Activated CD4-positive, alpha-beta T cell treated with anti-CD3 and anti-CD28 coated beads for 4 hours (primary cell): ENCODE results near the gene EIF1AD.
"Not testable (repeated sequence)": the region's sequence is repeated elsewhere in the genome, so short reads cannot be mapped to it uniquely, and the experiment has no call there.

Experiments used
- DNase-seq, 2 donors: peaks; one replicate each; pipeline ENCODE4 v3.0.0-alpha.2; 2020

The EIF1AD gene

DNA sequence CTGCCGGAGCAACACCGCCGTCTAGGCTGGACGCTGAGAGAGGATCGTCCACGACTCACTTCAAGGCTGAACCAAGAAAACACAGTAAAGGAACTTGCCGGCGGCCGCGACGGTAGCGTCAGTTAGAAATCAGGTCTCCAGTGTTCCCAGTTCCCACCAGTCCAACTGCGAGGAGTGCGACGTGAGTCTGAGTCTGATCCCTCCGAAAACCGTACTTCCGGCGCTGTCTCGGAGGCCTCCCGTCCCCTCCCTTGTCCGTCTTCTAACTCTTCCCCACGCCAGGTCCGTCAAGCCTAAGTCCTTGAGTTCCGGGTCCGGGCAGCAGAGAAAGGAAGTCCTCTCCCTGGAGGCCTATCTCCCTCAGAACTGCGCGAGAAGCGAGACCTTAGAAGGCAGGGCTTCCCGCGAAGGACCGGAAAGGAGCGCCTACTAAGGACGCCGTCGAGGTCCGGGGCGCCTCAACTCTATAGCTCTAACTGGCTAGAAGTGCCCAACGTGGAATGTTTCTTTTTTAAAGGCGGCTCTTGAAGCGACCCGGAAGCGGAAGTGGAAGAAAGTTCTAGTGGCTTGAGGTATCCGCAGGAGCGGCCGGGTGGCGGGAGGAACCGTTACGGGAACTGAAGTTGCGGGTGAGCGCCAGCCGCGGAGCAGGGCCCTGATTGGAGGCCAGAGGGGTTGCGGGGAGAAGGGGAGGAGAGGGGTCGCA is at the start of gene EIF1AD, which contains the start of gene BANF1:
EIF1AD (minus strand) TSS at position 216 of the 706 bp plus-strand sequence. CDS start 1,768 bp downstream, outside the sequence.
BANF1 (plus strand) TSS at position 562 of the 706 bp plus-strand sequence. CDS start 748 bp downstream, outside the sequence.
- DNase-seq: peak; percentile 89 to 91

DNA sequence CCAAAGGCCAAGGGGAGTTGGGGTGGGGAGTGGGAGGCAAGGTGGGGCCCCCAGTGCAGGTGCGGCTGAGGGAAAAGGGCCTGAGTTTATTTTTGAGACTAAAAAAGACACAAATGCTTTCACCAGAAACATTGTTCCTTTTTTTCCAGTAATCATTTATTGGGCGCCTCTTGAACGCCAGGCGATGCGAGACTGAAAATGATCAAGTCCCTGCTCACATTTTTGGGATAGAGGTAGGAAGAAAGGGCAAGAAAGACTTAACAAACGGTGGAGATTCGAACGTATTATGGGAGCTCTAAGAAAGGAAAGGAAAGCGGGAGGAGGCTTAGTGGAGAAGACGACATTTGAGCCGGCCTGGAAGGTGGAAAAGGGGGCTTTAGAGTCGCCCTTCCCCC is 49.4 kb upstream of the EIF1AD start:
- no peak for DNase-seq

DNA sequence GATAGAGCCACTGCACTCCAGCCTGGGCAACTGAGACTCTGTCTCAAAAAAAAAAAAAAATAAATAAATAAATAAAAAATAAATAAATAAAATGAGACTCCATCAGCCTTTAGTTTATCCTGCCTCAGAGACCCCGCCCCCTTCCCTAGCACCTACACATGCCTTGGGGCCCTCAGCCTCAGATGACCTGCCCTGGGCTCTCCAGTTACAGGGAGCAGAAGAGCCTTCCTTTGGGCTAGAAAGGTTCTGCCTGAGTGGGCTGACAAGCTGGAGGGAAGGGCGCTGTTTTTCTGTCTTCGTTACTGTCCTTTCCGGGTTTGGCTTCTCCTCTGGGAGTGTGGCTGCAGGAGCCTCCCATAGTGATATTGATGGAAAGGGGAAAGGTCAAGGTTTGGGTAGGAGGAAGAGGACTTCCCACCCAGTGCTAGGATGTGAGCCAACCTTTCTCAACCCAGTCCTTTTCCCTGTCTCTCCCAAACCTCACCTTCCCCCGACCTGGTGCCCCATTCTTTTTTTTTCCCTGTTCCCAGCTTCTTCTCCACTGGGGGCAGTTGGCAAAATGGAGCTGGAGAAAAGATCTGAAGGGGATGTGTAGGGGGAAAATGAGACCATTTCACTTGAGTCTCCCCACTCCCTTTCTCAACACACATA is 48.7 kb upstream of the EIF1AD start:
- no peak for DNase-seq

DNA sequence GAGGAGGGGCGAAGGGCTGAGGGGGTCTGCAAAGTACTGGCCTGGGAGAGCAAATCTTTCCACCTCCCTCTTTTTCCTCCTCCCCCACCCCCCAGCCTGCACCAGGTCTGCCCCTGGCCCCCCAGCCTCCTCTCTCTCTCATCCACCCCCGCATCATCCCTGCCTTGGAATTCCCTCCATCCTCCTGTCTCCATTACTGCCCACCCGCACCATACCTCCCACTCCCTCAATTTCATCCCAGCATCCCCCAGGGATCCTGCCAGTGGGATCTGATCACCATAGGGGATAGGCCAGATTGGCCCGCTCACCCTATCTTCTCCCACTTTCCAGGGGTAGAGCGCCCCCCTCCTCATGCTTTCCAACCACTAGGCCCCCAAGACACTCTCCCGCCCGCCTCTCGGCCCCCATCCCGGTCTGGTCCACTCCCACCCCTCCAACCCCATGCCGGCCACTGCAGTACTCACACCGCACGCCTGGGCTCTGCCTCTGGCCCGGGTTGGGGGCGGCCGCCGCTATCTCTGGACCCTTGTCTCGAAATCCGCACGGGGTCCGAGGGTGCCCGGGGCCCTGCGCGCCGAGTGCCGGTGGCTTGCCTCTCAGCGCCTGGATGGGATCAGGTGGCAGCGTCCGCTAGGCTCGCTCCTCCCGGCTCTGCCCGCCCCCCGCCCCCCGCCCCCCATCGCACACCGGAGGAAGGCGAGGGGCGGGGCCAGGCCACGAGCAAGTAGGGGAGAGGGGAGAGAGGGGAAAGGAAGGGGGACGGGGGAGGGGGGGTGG is 46.8 kb upstream of the EIF1AD start, which contains the start of gene GAL3ST3:
GAL3ST3 (minus strand) TSS at position 615 of the 777 bp plus-strand sequence. CDS start 3,746 bp downstream, outside the sequence.
- no peak for DNase-seq

- no peak for DNase-seq
Measured at GRCh38 chr11:66047541-66048365, 45.8 kb upstream of the EIF1AD start.

DNA sequence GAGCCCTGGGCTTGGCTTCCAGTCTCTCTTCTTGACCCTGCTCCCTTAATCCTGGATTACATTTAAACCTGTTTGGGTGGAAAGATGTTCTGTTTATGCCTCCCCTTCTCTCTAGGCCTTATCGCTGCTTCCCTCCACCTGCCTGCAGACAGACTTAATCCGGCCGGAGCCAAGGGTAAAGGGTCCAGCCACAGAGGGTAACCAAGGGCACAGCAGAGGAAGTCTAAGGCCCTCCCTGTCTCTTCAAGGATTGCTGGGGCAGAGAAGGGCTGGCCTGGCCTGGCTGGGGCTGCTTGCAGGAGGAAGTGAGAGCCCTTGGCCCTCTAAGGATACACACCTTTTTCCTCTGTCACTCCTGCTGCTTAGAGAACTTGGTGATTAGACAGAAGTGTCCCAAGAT is 44.9 kb upstream of the EIF1AD start:
- no peak for DNase-seq

DNA sequence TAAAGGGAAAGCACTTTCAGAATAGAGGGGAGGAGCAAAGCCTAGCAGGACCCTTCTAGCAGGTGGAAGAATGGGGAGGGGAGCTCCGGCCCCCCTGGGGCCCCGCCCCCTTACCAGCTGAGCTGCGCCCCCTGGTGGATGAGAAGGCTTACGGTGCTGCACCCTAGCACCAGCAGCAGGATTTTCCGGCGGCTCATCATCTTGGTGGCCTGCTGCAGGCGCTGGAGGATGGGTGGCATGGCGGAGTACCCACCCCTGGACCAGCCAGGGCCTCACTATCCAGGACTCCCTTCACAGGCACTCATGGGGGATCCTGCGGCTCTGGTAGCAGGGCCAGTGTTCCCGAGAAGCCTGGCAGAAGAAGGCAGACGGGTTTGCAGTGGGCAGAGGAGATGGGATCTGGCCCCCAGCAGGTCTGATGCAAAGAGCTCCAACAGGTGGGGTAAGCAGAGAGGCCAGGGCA is 43.3 kb upstream of the EIF1AD start:
- peak; percentile 84 to 87 for DNase-seq

- DNase-seq: peak; percentile 27 to 41
Measured at GRCh38 chr11:66044757-66045156, 42.8 kb upstream of the EIF1AD start.

DNA sequence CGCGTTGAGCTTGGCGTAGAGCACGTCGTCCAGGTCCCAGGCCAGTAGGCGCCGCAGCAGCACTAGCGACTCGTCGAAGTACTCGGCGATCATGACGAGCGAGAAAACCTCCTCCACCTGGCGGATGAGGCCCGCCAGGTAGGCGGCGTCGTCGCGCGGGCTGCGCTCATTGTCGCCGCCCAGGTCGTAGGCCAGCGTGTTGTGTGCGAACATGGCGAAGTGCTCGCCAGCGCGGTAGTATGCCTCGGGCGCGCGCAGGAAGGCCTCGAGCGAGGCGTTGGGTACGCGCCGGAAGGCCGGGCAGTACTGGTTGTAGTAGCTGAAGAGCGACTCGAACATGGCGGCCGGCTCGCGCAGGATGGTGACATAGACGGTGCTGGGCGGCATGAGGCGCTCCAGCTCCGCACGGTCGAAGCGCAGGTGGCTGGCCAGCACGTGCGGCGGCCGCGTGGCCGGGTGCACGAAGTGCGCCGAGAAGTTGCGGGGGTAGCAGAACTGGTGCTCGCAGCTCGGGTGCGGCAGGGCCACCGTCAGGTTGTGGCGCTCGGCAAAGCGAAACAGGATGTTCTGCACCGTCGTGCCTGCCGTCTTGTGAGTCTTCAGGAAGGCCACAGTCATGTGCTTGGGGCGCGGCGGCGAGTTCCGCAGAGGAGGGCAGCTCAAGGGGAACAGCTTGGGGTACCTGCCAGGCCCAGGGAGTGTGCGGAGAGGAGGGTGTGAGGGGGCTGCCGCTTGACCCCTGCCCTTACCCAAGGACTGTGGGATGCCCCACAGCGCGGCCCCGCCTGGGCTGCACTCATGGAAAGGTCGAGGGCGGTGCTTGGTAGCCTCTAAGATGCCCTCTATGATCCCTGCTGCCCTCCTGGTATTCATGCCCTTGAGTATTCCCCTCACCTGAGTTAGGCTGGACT is 41.3 kb upstream of the EIF1AD start:
- DNase-seq: no peak

DNA sequence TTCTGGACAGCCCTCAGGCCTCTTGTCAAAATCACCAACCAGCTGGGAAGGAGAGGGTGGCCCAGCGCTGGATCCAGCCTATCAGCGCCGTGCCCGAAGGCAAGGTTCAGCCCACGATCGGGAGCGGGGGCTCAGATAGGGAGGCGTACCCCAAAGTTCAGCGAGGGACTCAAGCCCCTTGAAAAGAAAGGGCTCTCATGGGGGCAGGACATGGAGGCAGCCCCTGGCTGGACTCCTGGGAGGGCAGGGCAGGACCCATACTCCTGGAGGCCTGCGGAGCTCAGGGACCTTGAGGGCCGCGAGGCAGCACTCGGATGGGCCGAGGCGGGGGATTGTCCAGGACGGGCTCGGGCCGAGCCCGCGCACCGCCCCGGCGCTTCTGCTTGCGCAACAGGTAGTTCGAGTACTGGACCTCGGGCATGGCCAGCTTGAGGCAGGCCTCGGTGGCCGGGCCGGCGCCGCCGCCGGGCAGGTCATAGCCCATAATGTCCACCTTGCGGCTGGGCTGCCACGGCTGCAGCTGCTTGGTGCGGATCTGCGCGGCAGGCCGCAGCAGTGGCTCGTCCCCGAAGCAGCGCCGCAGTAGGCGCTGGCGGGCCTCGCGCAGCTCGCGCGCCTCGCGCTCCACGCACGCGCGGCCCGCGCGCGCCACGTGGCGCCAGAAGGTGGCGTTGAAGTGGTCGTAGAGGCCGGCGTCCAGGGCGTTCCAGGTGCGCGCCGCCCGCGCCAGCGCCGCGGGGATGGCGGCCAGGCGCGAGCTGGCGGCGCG is 40.5 kb upstream of the EIF1AD start:
- DNase-seq: no peak

DNA sequence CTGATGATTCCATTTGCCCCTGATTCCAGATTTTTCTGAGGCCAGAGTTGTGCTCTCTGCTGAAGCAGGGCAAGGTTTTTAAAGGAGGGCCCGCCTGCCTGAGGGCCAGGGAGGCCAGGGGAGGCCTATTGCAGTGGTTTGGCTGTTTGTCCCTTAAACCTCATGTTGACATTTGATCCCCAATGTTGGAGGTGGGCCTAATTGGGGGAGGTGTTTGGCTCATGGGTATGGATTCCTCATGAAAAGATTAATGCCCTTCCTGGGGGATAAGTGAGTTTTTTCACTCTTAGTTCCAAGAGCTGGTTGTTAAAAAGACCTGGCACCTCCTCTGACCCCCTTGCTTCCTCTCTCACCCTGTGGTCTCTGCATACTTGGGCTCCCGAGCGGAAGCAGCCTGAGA is 37.8 kb upstream of the EIF1AD start:
- DNase-seq: no peak

DNA sequence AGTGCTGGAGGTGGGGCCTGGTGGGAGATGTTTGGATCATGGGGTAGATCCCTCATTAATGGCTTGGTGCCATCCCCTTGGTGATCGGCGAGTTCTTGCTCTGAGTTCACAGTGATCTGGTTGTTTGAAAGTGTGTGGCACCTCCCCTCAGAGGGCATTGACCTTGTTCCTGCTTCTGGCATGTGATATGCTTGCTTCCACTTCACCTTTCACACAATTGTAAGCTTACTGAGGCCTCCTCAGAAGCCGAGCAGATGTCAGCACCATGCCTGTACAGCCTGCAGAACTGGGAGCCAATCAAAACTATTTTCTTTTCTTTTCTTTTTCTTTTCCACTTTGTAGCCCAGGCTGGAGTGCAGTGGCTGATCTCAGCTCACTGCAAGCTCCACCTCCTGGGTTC is 35.4 kb upstream of the EIF1AD start:
- DNase-seq: no peak

DNA sequence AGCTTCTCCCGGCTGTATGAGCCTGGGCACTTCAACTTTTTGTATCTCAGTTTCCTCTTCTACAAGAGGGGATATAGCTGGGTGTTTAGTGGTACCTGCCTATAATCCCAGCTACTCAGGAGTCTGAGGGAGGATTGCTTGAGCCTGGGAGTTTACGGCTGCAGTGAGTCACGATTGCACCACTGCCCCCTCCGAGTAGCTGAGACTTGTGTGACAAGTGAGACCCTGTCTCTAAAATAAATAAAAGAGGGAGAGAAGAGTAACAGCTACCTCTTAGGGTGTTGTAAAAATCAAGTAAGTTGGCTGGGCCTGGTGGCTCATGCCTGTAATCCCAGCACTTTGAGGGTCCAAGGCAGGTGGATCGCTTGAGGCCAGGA is 34.4 kb upstream of the EIF1AD start:
- DNase-seq: no peak

DNA sequence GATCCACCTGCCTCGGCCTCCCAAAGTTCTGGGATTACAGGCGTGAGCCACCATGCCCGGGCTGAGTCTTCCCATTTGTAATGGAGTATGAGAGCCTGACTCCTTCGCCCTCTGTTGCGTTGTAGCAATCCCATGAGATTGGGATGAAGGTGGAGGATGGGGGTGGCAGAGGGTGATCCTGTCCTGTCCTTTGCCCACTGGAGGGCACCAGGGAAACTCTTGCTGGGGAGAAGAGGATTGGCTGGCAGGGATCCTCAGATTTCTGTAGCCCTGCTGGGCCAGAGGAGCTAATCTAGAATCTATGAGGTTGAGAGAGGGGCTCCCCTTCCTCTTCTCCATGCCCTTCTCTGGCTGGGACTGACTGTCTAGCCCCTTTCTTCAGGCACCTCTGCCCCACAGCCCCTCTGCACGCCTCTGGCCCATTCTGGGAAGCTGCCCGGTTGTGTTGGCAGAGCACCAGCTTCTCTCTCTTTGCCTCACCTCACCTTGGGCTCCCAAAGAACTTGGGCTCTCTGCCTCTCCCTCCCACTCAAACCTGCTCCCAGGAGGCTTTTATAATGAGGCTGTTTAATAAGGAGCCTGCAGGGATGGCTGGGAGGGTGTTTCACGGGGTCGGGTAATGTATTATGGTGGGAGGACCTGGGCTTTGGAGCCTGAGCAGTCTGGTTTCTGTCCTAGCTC is 33.8 kb upstream of the EIF1AD start:
- DNase-seq: no peak

GRCh38 chr11:66032957-66033735 is 31.2 kb upstream of the EIF1AD start:
- no peak for DNase-seq

GRCh38 chr11:66026017-66026529 is 24.1 kb upstream of the EIF1AD start, which contains the start of gene CATSPER1:
Gene CATSPER1, minus strand, starts transcription at chr11:66026479. Its CDS starts 100 bp downstream, at chr11:66026379.
- DNase-seq: no peak

DNA sequence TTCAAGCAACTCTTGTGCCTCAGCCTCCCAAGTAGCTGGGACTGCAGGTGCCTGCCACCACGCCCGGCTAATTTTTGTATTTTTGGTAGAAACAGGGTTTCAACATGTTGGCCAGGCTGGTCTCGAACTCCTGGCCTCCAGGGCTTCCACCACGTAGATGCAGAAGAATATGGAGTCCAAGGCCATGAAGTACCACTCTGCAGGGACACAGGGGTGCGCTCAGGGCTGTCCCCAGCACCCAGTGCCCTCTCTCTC is 21.2 kb upstream of the EIF1AD start:
- DNase-seq: not testable (repeated sequence)

- DNase-seq: peak; percentile 65 to 80
Measured at GRCh38 chr11:66022401-66023185, 20.6 kb upstream of the EIF1AD start.
